AG09319 (cell line): Measurements from ENCODE around the gene S100A10.

Experiments
- DNase-seq: peaks from one replicate; pipeline ENCODE4 v3.0.0-alpha.2; 2010; ENCODE audit warnings: low read depth; ENCODE audit errors: extremely low read depth
- TF ChIP-seq, protein P1 (sequence below): IDR thresholded peaks from 2 replicates; pipeline ENCODE4 v1.5.1; 2011; ENCODE audit warnings: low read depth, mild to moderate bottlenecking, inconsistent platforms, low read length, moderate library complexity

Gene S100A10

DNA sequence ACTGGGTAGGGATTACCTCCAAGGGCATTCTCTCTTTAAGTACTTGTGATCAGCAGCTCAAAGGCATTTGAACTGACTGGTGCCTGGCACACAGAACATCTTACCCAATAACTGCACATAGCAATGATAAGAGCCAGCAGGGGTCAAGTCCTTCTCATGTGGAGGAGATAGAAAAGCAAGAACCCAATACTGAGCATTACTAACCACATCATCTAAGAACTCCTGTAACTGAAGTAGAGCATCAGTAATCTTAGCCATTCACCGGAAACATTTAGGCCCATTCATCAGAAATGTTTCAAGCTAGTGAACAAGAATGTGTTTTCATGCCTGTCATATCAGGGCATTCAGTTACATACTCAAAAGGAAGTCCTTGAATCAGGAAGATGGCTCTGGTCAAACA lies 50.8 kb downstream of the S100A10 start:
- no peak for DNase-seq
- TF ChIP-seq, protein P1, sequence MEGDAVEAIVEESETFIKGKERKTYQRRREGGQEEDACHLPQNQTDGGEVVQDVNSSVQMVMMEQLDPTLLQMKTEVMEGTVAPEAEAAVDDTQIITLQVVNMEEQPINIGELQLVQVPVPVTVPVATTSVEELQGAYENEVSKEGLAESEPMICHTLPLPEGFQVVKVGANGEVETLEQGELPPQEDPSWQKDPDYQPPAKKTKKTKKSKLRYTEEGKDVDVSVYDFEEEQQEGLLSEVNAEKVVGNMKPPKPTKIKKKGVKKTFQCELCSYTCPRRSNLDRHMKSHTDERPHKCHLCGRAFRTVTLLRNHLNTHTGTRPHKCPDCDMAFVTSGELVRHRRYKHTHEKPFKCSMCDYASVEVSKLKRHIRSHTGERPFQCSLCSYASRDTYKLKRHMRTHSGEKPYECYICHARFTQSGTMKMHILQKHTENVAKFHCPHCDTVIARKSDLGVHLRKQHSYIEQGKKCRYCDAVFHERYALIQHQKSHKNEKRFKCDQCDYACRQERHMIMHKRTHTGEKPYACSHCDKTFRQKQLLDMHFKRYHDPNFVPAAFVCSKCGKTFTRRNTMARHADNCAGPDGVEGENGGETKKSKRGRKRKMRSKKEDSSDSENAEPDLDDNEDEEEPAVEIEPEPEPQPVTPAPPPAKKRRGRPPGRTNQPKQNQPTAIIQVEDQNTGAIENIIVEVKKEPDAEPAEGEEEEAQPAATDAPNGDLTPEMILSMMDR: no peak

DNA sequence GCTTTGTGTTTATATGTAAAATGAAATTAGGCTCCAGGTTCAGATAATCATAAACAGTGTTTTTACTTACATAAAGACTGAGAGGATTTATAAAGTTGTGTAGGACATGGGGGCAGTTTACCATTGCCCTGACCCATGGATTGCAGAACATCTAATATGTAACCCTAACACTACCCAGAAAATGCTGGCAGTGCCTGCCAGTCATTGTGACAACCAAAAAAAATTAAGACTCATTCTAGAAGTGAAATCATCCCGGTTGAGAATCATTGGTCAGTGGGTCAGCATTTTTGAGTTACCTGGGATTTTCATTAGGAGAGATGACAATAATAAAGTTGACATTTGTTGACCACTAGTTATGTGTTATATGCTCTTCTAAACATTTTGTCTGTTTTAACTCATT lies 53.1 kb downstream of the S100A10 start:
- DNase-seq: no peak
- TF ChIP-seq, protein P1: no peak

GRCh38 chr1:151939779-151940178 lies 53.9 kb downstream of the S100A10 start:
- DNase-seq: no peak
- TF ChIP-seq, protein P1: no peak

DNA sequence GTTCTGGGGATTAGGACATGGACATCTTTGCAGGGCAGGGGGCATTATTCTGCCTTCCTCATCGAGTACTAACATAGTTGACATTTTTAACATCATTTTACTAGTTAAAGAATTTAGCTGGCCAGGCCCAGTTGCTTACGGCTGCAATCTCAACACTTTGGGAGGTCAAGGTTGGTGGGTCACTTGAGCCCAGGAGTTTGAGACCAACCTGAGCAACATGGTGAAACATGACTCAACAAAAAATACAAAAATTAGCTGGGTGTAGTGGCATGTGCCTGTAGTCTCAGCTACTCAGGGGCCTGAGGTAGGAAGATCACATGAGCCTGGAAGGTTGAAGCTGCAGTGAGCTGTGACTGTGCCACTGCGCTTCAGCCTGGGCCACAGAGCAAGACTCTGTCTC lies 54.5 kb downstream of the S100A10 start:
- DNase-seq: no peak
- TF ChIP-seq, protein P1: no peak

- no peak for DNase-seq
These were observed 57.0 kb downstream of the S100A10 start for GRCh38 chr1:151936653-151937052.

DNA sequence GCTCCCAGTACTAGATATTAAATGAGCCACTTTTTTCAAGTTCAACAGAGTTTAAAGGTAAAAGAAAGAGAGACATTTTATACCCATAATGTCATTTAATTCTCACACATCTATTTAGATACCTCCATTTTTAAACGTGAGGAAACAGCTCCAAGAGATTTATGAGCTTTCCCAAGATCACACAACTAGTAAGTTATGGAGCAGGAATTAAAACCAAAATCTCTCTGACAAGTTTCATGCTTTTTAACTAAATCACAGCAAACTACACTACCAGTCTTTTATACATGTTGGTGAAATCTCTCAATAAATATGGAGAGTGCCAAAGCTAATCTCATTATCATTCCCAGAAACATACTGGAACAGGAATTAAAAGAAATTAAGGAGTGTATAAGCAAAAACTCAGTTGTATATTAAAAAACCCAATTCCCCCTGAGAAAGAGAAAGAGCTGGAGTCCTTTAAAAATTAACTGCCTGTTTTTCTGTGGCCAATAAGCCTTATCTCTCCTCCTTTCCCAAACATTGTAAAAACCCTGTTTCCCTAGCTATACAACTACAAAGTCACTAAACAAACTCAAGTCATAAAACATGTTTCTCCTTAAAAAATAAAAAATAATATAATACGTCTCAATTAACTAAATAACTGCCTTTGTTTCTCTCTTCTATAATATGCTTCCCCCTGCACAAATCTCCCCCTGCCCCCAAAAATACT lies 57.6 kb downstream of the S100A10 start:
- TF ChIP-seq, protein P1: no peak
- DNase-seq: no peak

More at GRCh38 chr1:151936653-151937052, 57.0 kb downstream of the S100A10 start:
- TF ChIP-seq, protein P1: no peak

DNA sequence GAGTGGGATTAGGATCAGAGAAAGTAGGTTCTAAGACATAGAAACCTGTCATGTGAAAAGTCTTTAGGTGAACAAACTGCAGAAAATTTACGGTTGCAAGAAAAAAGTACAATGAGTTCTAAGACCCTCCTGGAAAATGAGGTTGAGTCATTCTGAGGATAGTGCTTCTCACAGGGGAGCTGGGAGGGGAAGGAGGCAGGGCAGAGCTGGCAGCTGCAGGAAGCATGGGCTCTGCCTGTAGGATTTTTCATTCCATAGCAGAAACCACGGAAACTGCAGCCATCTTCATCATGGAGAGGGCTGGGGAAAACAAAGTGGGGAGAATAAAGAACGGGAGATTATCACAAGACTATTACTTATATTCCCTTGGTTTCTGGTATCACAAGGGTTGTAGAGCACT lies 58.5 kb downstream of the S100A10 start:
- no peak for DNase-seq
- TF ChIP-seq, protein P1: no peak
